GM12875 (cell line): ENCODE data around the gene PSMD13.
"Not testable (repeated sequence)": the region's sequence is repeated elsewhere in the genome, so short reads cannot be mapped to it uniquely, and the experiment has no call there.

Source experiments
- H3K4me3 ChIP-seq: one replicate; pipeline ENCODE4 v1.5.1; 2011; ENCODE audit warnings: low read depth, low read length, control low read depth
- TF ChIP-seq, protein P1 (sequence below): IDR thresholded peaks from 2 replicates; pipeline ENCODE4 v1.5.1; 2011; ENCODE audit warnings: low read depth, mild to moderate bottlenecking, control low read depth, inconsistent platforms, low read length, moderate library complexity, borderline replicate concordance; ENCODE audit not compliant: insufficient read depth

PSMD13 gene

DNA sequence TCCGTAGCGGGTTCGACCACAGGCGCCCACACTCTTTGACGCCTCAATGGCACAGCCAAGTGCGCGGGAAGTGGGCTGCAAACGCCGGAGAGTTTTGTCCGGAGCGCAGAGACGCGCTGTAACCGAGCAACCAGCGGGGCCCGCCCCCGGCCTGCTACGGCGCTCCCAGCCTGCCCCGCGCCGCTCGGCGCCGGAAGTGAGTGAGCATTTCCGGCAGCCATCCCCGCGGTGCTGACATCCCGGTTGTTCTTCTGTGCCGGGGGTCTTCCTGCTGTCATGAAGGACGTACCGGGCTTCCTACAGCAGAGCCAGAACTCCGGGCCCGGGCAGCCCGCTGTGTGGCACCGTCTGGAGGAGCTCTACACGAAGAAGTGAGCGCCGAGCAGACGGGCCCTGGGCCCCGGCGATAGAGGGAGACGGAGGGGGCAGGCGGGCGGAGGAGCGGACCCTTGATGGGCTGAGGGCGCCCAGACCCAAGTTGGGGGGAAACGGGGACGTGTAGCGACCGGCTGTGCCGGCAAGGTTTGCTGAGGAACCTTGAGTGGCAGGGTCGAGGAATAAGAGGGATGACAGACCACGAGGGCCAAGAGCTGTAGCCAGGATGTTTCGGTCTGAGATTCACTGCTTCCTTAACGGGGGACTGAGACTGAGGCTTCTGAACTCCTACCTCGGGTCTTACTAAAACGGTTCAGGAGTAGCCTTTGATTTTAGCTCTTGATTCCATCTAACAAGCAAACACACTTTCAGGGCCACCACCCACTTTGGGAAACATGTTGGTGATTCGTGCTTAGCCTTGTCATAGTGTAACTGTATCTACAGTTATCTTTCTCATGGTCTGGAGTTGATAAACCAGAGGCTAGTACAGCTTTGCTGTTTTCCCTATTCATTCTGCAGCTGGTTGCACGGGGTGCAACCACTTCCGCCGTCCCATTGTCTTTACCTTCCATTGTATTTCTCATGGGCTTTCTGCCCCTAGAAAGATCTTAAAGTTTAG lies at the start of gene PSMD13:
Gene PSMD13 (plus strand): TSS at position 203 of the 994 bp plus-strand sequence. CDS start 74 bp downstream, at position 277.
- TF ChIP-seq, protein P1, sequence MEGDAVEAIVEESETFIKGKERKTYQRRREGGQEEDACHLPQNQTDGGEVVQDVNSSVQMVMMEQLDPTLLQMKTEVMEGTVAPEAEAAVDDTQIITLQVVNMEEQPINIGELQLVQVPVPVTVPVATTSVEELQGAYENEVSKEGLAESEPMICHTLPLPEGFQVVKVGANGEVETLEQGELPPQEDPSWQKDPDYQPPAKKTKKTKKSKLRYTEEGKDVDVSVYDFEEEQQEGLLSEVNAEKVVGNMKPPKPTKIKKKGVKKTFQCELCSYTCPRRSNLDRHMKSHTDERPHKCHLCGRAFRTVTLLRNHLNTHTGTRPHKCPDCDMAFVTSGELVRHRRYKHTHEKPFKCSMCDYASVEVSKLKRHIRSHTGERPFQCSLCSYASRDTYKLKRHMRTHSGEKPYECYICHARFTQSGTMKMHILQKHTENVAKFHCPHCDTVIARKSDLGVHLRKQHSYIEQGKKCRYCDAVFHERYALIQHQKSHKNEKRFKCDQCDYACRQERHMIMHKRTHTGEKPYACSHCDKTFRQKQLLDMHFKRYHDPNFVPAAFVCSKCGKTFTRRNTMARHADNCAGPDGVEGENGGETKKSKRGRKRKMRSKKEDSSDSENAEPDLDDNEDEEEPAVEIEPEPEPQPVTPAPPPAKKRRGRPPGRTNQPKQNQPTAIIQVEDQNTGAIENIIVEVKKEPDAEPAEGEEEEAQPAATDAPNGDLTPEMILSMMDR, result no peak
- peak within 1 kb of the TSS; percentile 85 for H3K4me3 ChIP-seq

DNA sequence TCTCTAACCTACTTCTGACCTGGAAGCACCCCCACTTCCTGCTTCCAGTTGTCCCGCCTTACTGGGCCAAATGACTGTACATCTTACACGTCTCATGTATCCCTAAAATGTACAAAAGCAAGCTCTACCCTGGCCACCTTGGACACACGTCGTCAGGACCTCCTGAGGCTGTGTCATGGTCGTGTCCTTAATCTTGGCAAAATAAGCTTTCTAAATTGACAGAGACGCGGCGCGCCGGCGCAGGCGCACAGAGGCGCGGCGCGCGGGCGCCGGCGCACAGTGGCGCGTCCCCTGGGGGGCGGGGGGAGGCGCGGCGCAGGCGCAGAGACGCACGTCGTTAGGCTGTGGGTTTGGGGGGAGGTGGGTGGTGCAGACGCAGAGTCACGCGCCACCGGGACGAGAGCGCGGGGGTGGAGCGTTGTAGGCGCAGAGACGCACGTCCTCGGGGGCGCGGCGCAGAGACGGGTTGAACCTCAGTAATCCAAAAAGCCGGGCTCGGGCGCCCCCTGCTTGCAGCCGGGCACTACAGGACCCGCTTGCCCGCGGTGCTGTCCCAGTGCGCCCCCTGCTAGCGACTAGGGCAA lies 47.5 kb upstream of the PSMD13 start:
- H3K4me3 ChIP-seq, result not testable (repeated sequence)

DNA sequence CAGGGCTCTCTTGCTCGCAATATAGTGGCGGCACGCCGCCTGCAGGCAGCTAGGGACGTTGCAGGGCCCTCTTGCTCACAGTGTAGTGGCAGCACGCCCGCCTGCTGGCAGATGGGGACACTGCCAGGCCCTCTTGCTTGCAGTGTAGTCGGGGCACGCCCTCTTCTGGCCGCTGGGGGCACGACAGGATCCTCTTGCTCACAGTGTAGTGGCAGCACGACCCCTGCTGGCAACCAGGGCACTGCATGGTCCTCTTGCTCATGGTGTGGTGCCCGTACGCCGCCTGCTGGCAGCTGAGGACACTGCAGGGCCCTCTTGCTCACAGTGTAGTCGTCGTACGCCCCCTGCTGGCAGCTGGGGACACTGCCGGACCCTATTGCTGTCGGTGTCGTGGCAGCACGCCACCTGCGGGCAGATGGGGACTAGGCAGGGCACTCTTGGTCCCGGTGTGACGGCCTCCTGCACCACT lies 46.9 kb upstream of the PSMD13 start:
- not testable (repeated sequence) for H3K4me3 ChIP-seq

DNA sequence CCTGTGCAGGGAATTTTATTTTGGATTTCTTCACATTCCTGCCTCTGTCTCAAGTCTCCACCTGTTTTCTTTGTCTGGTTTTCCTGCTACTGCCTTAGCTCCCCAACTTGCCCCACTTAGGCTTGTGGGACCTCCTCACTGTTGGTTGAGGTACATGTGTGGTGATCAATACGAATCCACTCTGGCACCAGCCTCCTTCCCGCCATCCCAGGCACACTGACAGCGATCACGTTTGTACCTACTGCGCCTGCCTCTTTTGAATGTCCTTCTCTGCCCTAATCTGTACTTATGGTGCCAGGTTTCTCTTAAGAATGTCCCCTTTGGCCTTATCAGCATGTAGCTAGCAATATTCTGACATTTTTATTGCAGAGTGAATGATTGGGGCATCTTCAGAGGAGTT lies 46.2 kb upstream of the PSMD13 start:
- not testable (repeated sequence) for H3K4me3 ChIP-seq

DNA sequence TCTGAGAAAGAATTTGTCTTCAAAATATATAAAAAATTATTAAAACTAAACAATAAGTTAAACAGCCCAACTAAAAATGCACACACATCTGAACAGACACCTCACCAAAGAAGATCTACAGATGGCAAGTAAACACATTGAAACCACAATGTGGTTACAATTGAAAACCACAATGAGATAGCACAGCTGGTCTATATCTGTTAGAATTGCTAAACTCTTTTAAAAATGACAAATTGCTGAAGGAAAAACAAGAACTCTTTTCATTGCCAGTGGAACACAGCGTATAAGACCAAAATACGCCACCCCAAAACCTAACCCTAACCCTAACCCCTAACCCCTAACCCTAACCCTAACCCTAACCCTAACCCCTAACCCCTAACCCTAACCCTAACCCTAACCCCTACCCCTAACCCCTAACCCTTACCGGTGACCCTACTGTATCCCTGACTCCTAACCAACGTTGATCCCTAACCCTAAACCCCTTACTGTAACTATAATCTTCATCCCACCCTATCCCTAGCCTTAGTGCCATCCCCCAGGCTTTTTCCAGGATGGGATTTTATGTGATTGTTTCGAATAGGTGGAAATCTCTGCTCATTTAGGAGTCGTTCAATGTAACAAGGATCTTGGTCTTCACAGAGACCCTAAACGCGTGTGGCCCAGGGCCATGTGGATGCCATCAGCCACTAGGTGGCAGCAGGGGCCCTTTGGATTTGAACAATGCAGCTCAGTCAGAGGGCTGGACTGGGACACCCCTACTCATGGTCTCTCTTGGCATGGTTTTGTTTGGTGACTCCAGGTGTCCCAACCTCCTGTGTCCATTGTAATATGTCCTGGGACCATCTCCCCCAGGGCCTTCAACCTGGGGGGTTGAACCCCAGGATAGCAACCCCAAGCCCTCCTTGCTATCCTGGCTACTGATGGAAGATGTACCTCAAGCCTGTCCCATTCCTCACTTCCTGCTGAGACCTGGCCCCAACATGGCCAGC lies 45.0 kb upstream of the PSMD13 start:
- H3K4me3 ChIP-seq, result not testable (repeated sequence)
- TF ChIP-seq, protein P1, result peak; percentile 20; the same call in 1 of the 2 replicates

DNA sequence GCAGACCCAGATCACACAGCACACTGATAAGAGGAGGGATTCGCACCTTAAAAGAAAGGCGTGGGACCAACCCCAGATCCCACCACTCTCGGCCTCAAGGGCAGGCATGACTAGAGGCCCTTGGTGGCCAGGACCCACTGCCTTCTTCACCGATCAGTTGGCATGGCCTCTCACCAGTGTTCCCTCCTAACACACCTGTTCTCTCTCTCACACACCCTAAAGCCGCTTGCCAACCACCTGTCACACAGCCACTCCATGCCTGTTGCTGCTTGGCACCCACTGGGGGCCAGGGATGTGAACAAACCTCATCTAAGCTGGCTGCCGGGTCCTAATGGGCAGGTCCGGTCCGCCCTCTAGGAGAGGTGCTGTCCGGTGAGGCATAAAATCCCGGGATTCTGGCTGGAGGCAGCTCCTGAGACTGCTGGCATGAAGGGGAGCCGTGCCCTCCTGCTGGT lies 44.1 kb upstream of the PSMD13 start, which contains the start of gene SCGB1C1:
Gene SCGB1C1 (plus strand): TSS at position 405 of the 455 bp plus-strand sequence. CDS start 22 bp downstream, at position 427.
- H3K4me3 ChIP-seq, result not testable (repeated sequence)

DNA sequence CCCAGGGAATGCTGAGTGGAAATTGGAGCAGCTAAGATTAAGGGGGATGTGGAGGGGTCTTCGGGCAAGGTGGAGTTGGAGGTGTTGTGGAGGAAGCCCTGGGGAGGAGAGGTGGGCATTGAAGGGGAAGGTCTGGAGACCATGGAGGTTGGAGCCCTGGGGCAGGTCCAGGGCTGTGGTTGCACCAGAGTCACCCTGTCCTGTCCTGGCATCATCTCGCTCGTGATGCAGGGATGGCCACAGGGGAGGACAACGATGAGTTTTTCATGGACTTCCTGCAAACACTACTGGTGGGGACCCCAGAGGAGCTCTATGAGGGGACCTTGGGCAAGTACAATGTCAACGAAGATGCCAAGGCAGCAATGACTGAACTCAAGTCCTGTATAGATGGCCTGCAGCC lies 43.3 kb upstream of the PSMD13 start:
- not testable (repeated sequence) for H3K4me3 ChIP-seq

DNA sequence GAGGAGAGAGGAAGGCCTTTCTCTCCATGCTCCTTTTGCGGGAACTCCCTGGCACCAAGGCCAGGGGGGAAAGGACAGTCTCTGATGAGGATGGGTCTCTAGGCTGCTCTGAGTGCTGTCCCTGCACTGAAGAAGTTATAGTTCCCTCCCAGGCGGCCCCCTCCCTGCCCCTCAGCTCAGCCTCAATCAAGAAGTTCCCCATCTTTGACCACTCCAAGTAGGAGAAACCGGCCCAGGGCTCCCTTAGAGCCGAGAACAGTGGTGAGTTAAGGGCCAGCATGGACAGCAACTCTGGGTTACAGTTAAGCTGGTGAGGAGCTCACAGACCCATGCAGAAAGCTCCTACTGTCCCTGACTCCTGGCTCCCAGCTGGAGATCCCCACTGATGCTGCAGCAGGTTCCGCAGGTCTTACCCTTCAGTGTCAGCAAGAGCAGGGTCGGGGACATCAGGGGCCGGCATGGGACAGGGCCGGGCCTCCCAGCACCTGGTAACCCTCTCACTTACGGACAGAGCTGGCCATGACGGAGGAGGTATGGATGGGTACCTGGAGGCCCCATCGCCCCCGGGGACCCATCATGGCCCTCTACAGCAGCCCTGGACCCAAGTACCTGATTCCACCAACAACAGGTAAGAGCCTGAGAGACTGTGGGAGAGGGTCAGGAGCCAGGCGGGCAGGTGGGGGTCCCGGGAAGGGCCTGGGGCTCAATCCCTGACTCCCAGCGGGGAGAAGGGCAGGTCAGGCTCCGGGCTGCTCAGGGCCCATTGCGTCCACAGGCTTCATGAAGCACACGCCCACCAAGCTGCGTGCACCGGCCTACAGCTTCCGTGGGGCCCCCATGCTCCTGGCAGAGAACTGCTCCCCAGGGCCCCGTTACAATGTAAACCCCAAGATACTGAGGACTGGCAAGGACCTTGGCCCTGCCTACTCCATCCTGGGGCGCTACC lies 39.7 kb upstream of the PSMD13 start:
- no peak overlapping the region for H3K4me3 ChIP-seq
- TF ChIP-seq, protein P1, result no peak
